ENCODE data around the gene RPL10A. TPM values are rescaled to one million over a fixed set of nuclear protein-coding genes. Genes with fewer than 3 reads are reported as not detected.
A peak's percentile ranks its signal among the peaks of the same experiment; 100 is the strongest.

RPL10A gene
- total RNA-seq, 2 experiments from 2014 or later = 1,581 to 2,643 TPM

DNA sequence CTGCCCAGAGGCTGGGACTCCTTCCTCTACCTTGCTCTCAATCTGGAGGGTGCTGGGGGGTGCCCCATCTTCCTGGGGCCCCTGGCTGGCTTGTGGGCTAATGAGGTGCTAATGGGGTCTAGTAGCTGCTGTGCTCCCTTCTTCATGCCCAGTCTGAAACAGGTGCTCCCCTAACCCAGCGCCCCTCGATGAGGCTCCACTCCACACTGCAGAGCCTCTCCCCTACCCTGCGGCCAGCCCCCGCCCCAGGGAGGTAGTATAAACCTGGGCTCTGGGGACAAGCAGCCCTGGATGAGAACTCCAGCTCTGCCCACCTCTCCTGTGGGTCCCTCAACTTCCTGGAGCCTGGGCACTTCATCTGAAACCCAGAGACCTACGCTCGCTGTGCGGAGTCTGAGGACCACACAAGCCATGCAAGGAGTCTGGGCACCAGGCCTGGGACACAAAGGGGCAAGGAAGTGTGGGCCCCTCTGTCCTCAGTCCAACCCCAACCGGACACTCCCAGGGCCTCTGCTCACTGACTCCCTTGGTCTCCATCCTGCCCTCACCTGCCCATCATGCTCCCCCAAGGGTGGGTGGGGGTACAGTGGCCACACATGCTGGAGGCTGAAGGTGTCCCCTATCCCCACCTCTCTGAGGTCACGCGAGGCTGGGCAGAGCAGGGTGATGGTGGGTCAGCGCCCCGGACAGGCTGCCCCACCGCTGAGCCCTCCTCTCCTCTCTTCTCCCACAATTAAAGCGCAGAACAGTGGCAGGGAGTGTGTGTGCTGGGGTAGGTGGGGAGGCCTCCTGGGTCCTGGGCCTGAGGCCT lies 6.1 kb downstream of the RPL10A start:
- no TSS peak for BruUV-seq (replicated peaks)
- TF ChIP-seq CTCF (conservative IDR thresholded peaks at IDR 0.05; ENCODE audit: low read length) = no peak
- TF ChIP-seq EZH2phosphoT487 (IDR thresholded peaks at IDR 0.05; ENCODE audit: borderline replicate concordance, low read depth, low read length) = no peak
- Histone ChIP-seq H3K4me1 (ENCODE audit: insufficient read depth, low read length, poor library complexity, severe bottlenecking) (peaks cover 30% of the 10 kb centered on the region), H3K27ac (ENCODE audit: low read depth, low read length, poor library complexity, severe bottlenecking) (peak overlapping the region; percentile 8), H3K9me2 (ENCODE audit: insufficient read depth, low read length) (no peaks in the 10 kb centered on the region), H3K79me2 (ENCODE audit: insufficient read depth, low read depth, low read length) (peaks cover 20% of the 10 kb centered on the region), H3K36me3 (ENCODE audit: insufficient read depth, low read length) (peaks cover 50% of the 10 kb centered on the region), H2AFZ (ENCODE audit: low read length) (no peak overlapping the region), H3K4me2 (ENCODE audit: low read length) (no peak overlapping the region), H3K4me3 (ENCODE audit: low read depth, low read length, poor library complexity, severe bottlenecking) (no peak overlapping the region), H4K20me1 (ENCODE audit: insufficient read depth, low read length) (peaks cover 25% of the 10 kb centered on the region), H3K9me3 (ENCODE audit: low read length) (no peaks in the 10 kb centered on the region)
- ChIA-PET CTCF (ENCODE audit: unreplicated experiment) (no interaction called here), POLR2A (interaction anchor here (0.6 to 0.7 kb wide), 2 partner anchors 18 to 129 kb away, joined by 3 to 4 read pairs; no protein-coding TSS in a partner anchor)
- intact Hi-C loops (cut with micrococcal nuclease; ENCODE audit: unreplicated experiment) = no loop called here
- DNase-seq (ENCODE audit: low spot score) = no peak

DNA sequence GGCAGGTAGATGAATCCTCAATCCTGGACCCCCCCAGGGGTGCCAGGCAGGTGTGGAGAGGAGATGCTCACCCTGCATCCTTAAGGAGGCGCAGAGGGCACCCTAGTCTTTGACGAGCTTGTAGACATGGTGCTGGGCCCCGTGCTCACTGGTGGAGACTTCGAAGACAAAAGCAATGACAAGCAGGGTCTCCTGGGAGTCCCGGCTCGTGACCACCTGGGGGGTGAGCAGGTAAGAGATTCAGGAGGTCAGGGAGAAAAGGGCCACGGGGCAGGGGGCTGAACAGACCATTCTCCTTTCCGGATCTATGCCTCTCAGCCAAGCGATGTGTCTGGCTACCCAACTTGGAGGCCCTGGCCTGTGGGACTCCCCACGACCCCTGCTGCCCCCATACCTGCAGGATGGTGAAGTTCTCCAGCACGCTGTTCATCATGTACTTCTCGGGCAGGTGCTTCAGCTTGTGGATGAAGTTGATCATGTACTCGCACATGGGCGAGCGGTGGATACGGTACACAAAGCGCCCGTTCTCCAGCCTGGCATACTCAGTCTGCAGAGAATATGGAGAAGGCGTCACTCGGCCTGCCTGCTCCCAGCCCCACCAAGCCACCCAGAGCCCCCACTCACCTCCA lies 6.9 kb downstream of the RPL10A start:
- Histone ChIP-seq H3K27ac (ENCODE audit: low read depth, low read length, poor library complexity, severe bottlenecking) (no peak overlapping the region), H4K20me1 (ENCODE audit: insufficient read depth, low read length) (peaks cover 17% of the 10 kb centered on the region), H3K36me3 (ENCODE audit: insufficient read depth, low read length) (peaks cover 43% of the 10 kb centered on the region), H3K79me2 (ENCODE audit: insufficient read depth, low read depth, low read length) (peaks cover 13% of the 10 kb centered on the region), H3K4me2 (ENCODE audit: low read length) (no peak overlapping the region), H3K4me3 (ENCODE audit: low read depth, low read length, poor library complexity, severe bottlenecking) (no peak overlapping the region), H2AFZ (ENCODE audit: low read length) (no peak overlapping the region), H3K4me1 (ENCODE audit: insufficient read depth, low read length, poor library complexity, severe bottlenecking) (peaks cover 27% of the 10 kb centered on the region), H3K9me3 (ENCODE audit: low read length) (no peaks in the 10 kb centered on the region), H3K9me2 (ENCODE audit: insufficient read depth, low read length) (no peaks in the 10 kb centered on the region)
- TF ChIP-seq CTCF (conservative IDR thresholded peaks at IDR 0.05; ENCODE audit: low read length) = no peak
- TF ChIP-seq EZH2phosphoT487 (IDR thresholded peaks at IDR 0.05; ENCODE audit: borderline replicate concordance, low read depth, low read length) = no peak
- intact Hi-C loops (cut with micrococcal nuclease; ENCODE audit: unreplicated experiment) = no loop called here
- CTCF ChIA-PET (ENCODE audit: unreplicated experiment) = no interaction called here
- POLR2A ChIA-PET = interaction anchor here (1.1 kb wide), 1 partner anchor 23 kb away, joined by 3 read pairs; the partner anchor contains the start of gene FANCE
- no peak for DNase-seq (ENCODE audit: low spot score)
- no TSS peak for BruUV-seq (replicated peaks)
